Vagina (tissue), 2 donors: ENCODE data around the gene ATXN7L3. TPM values are rescaled to one million over a fixed set of nuclear protein-coding genes. Genes with fewer than 3 reads are reported as not detected.

Experiments used
- DNase-seq, 2 donors: peaks; one replicate each; pipeline ENCODE4 v3.0.0-alpha.2; 2017; ENCODE audit errors: extremely low spot score in 2 of 2
- H3K27ac ChIP-seq: fragments of 200-600 bp; sonication (generic); one replicate; pipeline ENCODE4 v1.5.1; 2019
- H3K27me3 ChIP-seq: fragments of 200-600 bp; sonication (generic); one replicate; pipeline ENCODE4 v1.5.1; 2019
- H3K36me3 ChIP-seq, 2 donors: fragments of 200-600 bp; sonication (generic); one replicate each; pipeline ENCODE4 v1.5.1; 2017 to 2019
- H3K4me1 ChIP-seq: fragments of 200-600 bp; sonication (generic); one replicate; pipeline ENCODE4 v1.5.1; 2019
- H3K4me3 ChIP-seq, 2 donors: fragments of 200-600 bp; sonication (generic); 1 replicate in 1 of 2; 2 replicates in 1 of 2; pipeline ENCODE4 v1.5.1; 2016 to 2019
- H3K9me3 ChIP-seq: fragments of 200-600 bp; sonication (generic); one replicate; pipeline ENCODE4 v1.5.1; 2019
- POLR2A ChIP-seq, 2 donors: fragments of 450-650 bp; IDR thresholded peaks; one replicate each; pipeline ENCODE4 v1.6.1; 2017; ENCODE audit warnings: antibody characterized with exemption in 2 of 2, mild to moderate bottlenecking in 2 of 2, moderate library complexity in 2 of 2
- POLR2AphosphoS5 ChIP-seq, 2 donors: sonication (generic); formaldehyde crosslinking; IDR thresholded peaks; one replicate each; pipeline ENCODE4 v1.9.0; 2017; ENCODE audit warnings: antibody characterized with exemption in 2 of 2, mild to moderate bottlenecking in 2 of 2, low read depth in 1 of 2; ENCODE audit not compliant: insufficient read depth in 1 of 2
- intact Hi-C: fragments of 100-400 bp; cut with DNase I; formaldehyde crosslinking; loops from one replicate; pipeline ENCODE4 v1.15.1; 2023
- total RNA-seq: library from RNA; depleted of rRNA; stranded (reverse); fragments of >200 nt; gene quantifications from one replicate; pipeline ENCODE4 v1.2.3, GENCODE V29; 2016
- TF ChIP-seq, protein P1 (sequence below), 3 experiments: fragments of 450-650 bp in 2 of 3; fragments of 200-600 bp in 1 of 3; sonication (generic) in 1 of 3; IDR thresholded peaks; one replicate each; pipeline ENCODE4 v1.5.1; 2017 to 2019; ENCODE audit warnings: antibody characterized with exemption in 3 of 3, mild to moderate bottlenecking in 2 of 3, moderate library complexity in 2 of 3

ATXN7L3 gene
- total RNA-seq, 1 donor from 2014 or later, result 27.3 TPM

DNA sequence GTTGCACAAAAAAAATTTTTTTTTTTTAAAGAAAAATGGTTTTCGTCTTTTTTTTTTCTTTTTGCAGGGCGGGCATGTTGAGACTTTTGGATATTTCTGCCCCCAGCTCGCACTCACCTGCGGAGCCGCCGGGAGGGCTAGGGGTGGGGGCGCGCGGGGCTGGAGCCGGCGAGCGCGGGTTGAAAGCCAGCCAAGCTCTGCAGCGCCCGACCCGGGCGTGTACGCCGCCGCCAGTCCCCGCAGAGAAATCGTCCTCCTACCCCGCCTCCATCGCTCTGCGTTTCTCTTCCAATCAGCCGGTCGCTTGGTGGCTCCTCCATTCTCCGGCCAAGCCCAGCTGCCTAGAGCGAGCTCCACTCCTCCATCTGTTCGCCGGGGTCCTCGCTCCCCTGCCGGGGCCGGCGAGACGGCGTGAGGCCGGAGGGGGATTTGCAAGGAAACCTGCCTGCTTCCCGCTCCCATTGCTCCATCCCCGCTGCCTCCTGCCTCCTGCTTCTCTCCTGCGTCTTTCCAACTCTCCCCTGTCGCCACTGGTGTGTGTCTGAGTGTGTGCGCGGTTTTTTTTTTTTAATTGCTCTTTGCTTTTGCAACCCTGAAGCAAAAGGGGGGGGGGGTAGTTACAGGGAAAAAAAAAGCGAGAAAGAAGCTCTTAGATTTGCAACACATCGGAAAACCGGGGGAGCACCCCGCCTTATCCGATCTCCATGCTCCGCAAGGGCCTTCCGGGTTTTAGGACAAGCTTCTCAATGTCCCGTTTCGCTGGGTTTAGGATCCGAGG is 21.6 kb upstream of the ATXN7L3 start:
- peak overlapping the region; percentile 76 to 92 for H3K4me3 ChIP-seq
- H3K36me3 ChIP-seq, result peaks cover 0 to 2% of the 10 kb centered on the region in 2 donors
- no peaks in the 10 kb centered on the region for H3K27me3 ChIP-seq
- H3K4me1 ChIP-seq, result peaks cover 44% of the 10 kb centered on the region
- H3K27ac ChIP-seq, result peak overlapping the region; percentile 100
- intact Hi-C loops, result no loop called here
- no peak for DNase-seq
- no peaks in the 10 kb centered on the region for H3K9me3 ChIP-seq
- no peak for TF ChIP-seq POLR2AphosphoS5 (IDR thresholded peaks at IDR 0.05; ENCODE audit: insufficient read depth in 1 of 2, low read depth in 1 of 2)
- TF ChIP-seq, protein P1, sequence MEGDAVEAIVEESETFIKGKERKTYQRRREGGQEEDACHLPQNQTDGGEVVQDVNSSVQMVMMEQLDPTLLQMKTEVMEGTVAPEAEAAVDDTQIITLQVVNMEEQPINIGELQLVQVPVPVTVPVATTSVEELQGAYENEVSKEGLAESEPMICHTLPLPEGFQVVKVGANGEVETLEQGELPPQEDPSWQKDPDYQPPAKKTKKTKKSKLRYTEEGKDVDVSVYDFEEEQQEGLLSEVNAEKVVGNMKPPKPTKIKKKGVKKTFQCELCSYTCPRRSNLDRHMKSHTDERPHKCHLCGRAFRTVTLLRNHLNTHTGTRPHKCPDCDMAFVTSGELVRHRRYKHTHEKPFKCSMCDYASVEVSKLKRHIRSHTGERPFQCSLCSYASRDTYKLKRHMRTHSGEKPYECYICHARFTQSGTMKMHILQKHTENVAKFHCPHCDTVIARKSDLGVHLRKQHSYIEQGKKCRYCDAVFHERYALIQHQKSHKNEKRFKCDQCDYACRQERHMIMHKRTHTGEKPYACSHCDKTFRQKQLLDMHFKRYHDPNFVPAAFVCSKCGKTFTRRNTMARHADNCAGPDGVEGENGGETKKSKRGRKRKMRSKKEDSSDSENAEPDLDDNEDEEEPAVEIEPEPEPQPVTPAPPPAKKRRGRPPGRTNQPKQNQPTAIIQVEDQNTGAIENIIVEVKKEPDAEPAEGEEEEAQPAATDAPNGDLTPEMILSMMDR (IDR thresholded peaks at IDR 0.05), result no peak
- TF ChIP-seq POLR2A (IDR thresholded peaks at IDR 0.05), result no peak

DNA sequence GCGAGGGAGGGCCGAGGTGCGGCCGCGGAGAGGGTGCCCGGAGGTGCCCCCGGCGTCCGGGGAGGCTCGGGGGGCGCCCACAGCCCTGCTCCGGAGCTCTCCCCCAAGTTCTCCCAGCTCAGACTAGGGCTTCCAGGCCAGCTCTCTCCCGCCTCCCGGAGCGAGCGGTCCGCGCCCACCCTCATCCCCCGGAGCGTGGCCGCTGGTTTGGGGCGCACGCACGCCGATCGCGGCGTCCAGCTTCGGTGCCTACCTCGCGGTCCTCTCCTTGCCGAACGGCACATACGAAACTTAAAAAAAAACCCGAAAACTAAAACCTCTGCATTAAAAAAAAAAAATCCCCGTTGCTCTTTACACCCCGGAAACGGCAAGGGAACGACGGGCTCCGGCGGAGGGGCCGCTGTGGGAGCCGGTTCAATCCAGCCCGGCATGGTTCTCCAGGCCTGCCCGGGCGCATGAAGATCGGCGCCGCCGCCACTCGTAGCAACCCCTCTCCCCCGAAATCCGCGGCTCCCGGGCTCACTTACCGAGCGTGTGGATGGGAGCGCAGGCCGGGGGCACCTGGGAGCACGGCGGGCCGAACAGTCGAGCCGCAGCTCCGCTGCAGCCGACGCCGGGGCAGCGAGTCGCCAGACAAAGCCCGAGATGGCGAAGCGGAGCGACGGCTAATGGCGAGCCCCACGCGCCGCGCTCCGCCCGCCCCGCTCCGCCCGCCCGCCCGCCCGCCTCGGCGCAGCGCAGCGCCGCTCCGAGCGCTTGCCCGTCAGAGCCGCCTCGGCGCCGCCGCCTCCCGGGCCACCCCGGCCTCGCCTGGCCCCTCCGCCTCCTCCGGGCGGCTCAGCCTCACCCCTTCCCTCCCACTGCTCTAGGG is 20.8 kb upstream of the ATXN7L3 start:
- DNase-seq, result no peak
- Histone ChIP-seq H3K36me3 (peaks cover 0 to 10% of the 10 kb centered on the region in 2 donors), H3K27ac (peak overlapping the region; percentile 100), H3K4me1 (peaks cover 45% of the 10 kb centered on the region), H3K4me3 (peak overlapping the region; percentile 76 to 92), H3K27me3 (no peaks in the 10 kb centered on the region), H3K9me3 (no peaks in the 10 kb centered on the region)
- intact Hi-C loops, result no loop called here
- TF ChIP-seq POLR2A (IDR thresholded peaks at IDR 0.05), result no peak
- TF ChIP-seq, protein P1 (IDR thresholded peaks at IDR 0.05), result no peak
- TF ChIP-seq POLR2AphosphoS5 (IDR thresholded peaks at IDR 0.05; ENCODE audit: insufficient read depth in 1 of 2, low read depth in 1 of 2), result peak in 1 of 2 donors; percentile 44

DNA sequence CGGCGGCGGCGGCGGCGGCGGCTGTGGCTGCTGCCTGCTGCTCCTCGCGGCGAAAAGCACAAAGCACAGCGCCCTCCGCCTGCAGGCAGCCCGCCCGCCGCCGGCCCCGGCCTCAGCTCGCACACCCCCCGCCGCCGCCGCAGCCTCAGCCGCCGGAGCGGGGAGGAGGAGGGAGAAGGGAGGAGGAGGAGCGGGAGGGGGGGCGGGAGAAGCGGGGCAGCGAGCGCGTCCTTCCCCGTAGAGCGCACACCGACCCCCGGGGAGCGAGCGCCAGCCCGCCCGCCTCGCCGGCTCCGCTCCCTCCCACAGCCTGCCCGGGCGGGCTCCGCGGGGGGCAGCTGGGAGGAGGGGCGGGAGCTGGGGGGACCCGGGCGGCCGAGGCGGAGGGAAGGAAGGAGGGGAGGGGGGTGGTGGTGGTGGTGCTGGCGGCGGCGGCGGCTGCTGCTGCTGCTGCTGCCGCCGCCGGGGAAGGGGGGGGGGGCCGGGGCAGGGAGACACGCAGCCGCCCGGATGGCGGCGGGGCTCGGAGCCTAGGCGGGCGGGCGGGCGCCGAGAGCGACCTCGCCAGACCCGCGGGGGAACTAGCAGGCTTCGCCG is 20.0 kb upstream of the ATXN7L3 start, which contains the start of gene UBTF:
Gene UBTF, minus strand, starts transcription at position 60 of the 597 bp plus-strand sequence. CDS start 1,446 bp downstream, outside the sequence.
- H3K27me3 ChIP-seq, result no peaks in the 10 kb centered on the region
- H3K9me3 ChIP-seq, result no peaks in the 10 kb centered on the region
- no peak for DNase-seq
- H3K36me3 ChIP-seq, result peaks cover 0 to 17% of the 10 kb centered on the region in 2 donors
- peaks cover 45% of the 10 kb centered on the region for H3K4me1 ChIP-seq
- TF ChIP-seq POLR2A (IDR thresholded peaks at IDR 0.05) (no peak), POLR2AphosphoS5 (IDR thresholded peaks at IDR 0.05; ENCODE audit: insufficient read depth in 1 of 2, low read depth in 1 of 2) (no peak)
- TF ChIP-seq, protein P1 (IDR thresholded peaks at IDR 0.05), result no peak
- peak within 1 kb of the TSS; percentile 76 to 92 for H3K4me3 ChIP-seq
- peak within 1 kb of the TSS; percentile 100 for H3K27ac ChIP-seq
- intact Hi-C loops, result no loop called here

DNA sequence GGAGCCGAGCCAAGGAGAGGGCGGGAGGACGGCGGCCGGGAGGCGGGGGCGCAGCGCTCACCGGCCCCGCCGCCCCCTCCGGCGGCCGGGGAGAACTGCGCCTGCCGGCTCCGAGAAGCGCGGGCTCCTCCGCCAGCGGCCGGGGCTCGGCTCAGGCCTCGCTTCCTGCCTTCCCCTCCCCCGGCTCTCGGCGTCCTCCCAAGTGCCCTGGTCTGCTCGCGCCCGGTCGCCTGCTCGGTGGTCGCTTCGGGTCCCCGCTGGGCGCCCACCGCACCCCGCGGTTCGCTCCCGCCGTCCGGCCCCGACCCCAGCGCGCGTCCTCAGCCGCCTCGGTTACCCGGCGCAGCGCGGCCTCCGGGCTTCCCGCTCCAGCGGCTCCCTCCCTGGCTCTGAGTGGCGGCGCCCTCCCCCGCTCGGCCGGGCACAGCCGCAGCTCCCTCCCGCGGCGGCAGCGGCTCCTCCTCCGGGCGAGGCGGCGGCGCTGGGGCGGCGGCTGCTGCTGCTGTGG is 19.5 kb upstream of the ATXN7L3 start:
- intact Hi-C loops, result no loop called here
- Histone ChIP-seq H3K4me3 (peak overlapping the region; percentile 76 to 92), H3K9me3 (no peaks in the 10 kb centered on the region), H3K27ac (peak overlapping the region; percentile 100), H3K36me3 (peaks cover 0 to 23% of the 10 kb centered on the region in 2 donors), H3K27me3 (no peaks in the 10 kb centered on the region), H3K4me1 (peaks cover 45% of the 10 kb centered on the region)
- no peak for DNase-seq
- TF ChIP-seq, protein P1 (IDR thresholded peaks at IDR 0.05), result peak in 1 of 3 experiments; percentile 34
- TF ChIP-seq POLR2A (IDR thresholded peaks at IDR 0.05), result peak in 1 of 2 donors; percentile 3
- no peak for TF ChIP-seq POLR2AphosphoS5 (IDR thresholded peaks at IDR 0.05; ENCODE audit: insufficient read depth in 1 of 2, low read depth in 1 of 2)
